HG03521 (cell line): Measurements from ENCODE around the gene CCL16.

ENCODE experiments used
- ATAC-seq: cut with Tn5 transposase; IDR thresholded peaks from one replicate; pipeline ENCODE4 v1.9.1; 2021; ENCODE audit warnings: mild to moderate bottlenecking, moderate library complexity; ENCODE audit not compliant: unreplicated experiment

Gene CCL16

DNA sequence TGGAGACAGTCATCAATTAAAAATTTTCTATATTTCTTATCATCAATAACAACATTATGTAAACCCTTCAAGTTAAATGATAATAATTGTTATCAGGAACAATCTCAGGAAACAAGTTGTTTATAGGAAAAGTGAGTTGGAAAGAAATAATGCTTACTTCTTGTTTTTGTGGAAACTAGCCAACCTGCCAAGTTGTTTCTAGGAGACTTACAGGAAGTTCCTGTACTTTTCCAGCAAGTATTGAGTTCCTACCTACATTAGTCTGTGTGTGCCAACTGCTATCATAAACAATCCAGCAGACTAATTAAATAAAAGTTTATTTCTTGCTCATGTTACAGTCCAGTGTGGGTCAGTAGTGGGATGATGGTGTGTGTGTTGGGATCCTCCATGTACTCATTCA lies 6.9 kb upstream of the CCL16 start:
- no peak for ATAC-seq

DNA sequence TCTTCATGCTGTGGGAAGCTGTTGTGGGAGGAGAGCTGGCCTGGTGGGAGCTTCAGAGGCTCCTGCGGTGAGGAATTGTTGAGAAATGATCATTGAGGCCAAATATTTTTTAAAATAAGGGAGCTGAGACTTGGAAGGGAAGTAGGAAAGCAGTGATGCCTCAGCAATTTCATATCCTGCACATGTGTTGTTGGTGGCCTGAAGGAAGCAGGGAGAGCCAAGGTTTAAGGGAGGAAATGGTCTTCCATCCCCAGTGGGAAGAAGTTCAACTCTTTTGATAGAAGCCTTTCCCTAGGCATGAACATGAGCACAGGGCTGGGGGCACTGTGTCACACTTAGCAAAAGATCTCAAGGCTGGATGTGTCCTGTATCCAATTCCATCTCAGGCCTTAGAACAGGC lies 5.3 kb upstream of the CCL16 start, which contains the start of gene CCL14:
TSS of gene CCL14 (minus strand) at position 87 of the 400 bp plus-strand sequence. CDS start at position 7, 80 bp downstream.
- no peak for ATAC-seq

DNA sequence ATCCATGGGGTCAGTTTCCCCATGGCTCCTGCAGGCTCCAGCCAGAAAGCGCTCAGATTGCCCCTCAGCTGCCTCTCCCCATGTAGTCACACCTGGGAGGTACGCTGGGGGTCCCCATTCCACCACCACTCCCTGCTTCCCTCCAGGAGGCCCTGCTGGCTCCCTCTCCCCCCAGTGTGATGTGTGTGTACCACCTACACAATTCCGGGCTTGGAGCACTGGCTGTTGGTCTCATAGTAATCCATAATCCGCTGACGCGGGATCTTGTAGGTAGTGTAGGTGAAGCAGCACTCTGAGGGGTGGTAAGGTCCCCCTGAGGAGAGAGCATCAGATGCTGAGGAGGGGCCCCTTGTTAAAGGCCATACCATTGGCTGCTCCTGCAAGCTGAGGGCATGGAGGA lies 2.8 kb upstream of the CCL16 start:
- no peak for ATAC-seq

- no peak for ATAC-seq
Measured at GRCh38 chr17:35982409-35983191, 1.3 kb upstream of the CCL16 start.

- ATAC-seq: no peak
Measured at GRCh38 chr17:35981908-35982330, 622 bp upstream of the CCL16 start.

GRCh38 chr17:35978346-35978745 lies 3.0 kb downstream of the CCL16 start:
- no peak for ATAC-seq

DNA sequence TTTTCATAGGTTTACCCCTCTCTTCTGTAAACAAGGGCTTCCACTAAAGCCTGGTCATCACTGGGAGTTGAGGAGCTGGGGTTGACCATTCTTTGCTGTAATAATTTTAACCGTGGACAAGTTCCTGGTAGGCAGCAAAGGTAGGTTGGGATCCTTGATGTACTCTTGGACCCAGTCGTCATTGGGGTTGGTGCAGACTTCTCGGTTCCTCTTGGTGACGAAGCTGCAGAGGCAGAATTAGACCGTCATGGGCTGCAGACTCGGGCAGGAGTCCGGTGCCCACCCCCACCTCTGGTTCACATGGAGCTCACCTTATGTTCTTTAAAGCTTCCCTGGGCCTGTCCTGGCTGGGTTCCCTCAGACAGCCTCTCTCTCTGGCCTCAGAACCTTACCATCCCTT lies 3.8 kb downstream of the CCL16 start:
- ATAC-seq: no peak

DNA sequence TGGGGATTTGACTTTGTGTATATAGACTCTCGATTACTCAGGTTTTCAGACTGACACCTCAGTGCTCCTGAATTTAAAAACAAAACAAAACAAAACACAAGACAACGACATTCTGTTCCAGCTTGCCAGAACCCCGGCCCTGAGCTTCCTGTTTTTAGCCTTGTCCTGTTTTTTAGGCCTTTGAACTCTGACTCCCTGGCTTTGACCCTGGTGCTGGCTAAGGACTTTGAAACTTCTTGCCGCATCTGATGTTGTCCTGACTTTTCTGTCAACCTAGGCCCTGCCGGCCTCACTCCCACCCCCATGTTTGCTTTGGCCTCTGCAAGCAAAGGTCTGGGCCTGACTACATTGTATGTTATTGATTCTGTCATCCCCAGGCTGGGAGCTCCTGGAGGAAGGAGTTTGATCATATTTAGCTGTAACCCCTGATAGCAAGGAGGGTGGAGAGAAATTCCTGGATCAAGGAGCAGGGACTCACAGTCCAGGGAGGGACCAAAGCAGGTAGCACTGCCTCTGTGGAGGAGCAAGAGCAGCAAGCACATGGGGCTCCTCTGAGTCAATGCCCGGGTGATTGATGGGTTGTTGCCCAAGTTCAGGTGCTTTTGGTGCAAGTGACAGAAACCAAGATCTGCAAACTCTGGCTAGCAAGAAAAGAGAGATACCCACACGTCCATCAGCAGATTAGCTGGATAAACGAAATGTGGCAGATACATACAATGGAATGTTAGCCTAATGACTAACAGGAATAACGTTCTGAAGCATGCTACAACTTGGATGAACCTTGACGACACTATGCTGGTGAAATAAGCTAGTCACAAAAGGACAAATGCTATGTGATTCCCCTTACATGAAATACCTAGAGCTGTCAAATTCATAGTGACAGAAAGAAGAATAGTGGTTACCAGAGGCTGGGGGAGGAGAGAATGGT lies 7.7 kb downstream of the CCL16 start:
- no peak for ATAC-seq

GRCh38 chr17:35972945-35973332 lies 8.4 kb downstream of the CCL16 start:
- ATAC-seq: no peak

GRCh38 chr17:35972535-35972934 lies 8.8 kb downstream of the CCL16 start:
- ATAC-seq: no peak

- no peak for ATAC-seq
Measured at GRCh38 chr17:35972066-35972465, 9.2 kb downstream of the CCL16 start.

DNA sequence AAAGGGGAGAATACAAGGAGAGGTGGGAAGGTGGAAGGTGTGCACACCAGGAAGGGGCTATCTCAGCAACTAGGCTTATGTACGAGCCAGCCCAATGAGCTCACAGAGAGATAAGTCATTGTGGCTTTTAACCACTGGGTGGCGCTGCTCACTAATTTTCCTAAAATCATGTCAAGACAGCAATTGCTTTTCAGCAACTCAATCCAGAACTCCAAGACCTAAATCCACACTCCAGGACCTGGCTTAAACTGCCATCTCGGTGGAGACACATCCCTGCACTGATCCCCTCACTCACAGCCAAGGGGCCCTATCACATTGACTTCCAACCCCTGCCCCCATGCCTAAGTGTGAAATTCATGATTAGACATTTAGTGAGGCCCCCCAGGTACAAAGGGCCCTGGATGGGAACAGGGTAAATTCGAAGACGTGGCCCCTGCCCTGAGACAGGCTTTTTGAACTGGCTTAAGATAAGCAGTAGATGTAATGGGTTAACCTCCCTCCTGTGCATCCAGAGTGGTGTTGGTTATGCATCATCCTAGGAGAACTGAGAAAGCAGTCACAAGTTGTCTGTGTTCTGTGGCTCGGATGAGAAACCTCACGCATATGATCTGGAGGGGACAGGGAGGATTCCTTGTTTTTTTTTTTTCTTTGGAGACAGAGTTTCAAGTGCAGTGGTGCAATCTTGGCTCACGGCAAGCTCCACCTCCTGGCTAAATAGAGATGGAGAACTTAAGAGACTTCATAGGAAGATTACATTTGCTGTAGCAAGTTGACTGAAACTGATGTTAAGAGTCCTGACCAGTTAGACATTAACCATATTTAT lies 11.5 kb downstream of the CCL16 start:
- ATAC-seq: no peak

GRCh38 chr17:35968520-35969054 lies 12.7 kb downstream of the CCL16 start:
- no peak for ATAC-seq

GRCh38 chr17:35965272-35965671 lies 16.0 kb downstream of the CCL16 start:
- ATAC-seq: no peak

DNA sequence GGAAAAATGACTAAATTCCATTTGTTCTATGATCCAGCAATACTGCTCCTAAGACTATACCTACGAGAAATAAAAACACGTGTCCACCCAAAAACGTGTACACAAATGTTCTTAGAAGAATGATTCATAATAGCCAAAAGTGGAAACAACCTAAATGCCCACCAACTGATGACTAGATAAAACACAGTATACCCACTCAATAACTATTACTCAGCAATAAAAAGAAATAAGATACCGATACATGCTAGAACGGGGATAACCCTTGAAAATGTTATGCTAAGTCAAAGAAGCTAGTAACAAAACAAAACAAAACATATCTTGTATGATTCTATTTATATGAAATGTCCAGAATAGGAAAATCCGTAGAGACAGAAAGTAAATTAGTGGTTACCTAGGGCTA lies 17.6 kb downstream of the CCL16 start:
- ATAC-seq: no peak

DNA sequence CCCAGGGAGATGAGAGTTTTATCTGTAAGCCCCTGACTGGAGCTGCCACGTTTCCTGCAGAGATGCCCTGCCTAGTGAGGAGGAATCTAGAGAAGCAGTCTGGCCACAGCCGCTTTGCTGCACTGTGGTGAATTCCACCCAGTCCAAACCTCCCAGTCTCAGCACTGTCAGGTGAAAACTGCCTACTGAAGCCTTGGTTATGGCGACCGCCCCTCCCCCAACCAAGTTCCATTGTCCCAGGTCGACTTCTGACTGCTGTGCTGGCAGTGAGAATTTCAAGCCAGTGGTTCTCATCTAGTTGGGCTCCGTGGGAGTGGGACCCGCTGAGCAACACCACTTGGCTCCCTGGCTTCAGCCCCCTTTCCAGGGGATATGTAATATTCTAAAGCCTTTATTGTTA lies 27.6 kb downstream of the CCL16 start:
- no peak for ATAC-seq

GRCh38 chr17:35949401-35949800 lies 31.9 kb downstream of the CCL16 start:
- no peak for ATAC-seq

DNA sequence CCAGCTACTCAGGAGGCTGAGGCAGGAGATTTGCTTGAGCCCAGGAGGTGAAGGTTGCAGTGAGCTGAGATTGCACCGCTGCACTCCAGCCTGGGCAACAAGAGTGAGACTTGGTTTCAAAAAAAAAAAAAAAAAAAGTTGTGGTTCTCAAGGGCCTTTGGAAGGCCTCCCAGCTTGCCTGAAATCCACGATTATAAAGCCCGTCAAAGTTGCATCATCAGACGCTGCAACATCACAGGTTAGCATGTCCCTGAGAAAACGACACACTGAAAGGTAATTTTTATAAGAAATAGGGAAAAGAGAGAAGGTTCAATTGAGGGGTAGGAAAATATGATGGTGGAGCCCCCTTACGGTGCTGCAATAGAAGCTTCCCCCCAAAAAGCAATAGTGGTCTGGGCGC lies 33.2 kb downstream of the CCL16 start:
- ATAC-seq: no peak

- no peak for ATAC-seq
Measured at GRCh38 chr17:35947156-35947585, 34.1 kb downstream of the CCL16 start.

- ATAC-seq: no peak
Measured at GRCh38 chr17:35944151-35944550, 37.1 kb downstream of the CCL16 start.

DNA sequence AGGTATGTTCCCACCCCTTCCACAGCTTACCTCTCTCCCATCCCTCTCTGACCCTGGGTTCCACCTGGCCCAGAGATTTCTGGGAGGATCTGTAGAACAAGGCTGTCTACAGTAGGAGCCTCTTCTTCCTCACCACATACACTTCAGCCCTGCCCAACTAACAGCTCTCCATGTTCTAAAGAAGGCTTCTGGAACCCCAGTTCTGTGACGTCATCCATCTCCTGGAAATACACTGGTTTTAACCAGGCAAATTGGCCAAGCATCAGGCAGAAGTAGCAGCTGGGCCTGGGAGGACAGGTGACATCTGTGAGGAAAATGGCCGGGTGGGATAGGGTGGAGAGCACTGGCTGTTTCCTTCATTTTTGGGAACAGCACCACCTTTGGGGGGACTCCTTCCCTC lies 37.8 kb downstream of the CCL16 start, which contains the start of gene LYZL6:
TSS of gene LYZL6 (minus strand) at position 177 of the 400 bp plus-strand sequence. CDS start 4,357 bp downstream, outside the sequence.
- no peak for ATAC-seq
